Measurements from ENCODE around the gene XPO6.

XPO6 gene

GRCh38 chr16:28204204-28204603 lies 7.6 kb downstream of the XPO6 start:
- peaks cover 20% of the 10 kb centered on the region for H3K36me3 Mint-ChIP-seq (ENCODE audit: low read depth)
- no peak for DNase-seq
- H3K4me1 Mint-ChIP-seq (ENCODE audit: low read depth): peaks cover 45% of the 10 kb centered on the region
- H3K9me3 Mint-ChIP-seq: no peaks in the 10 kb centered on the region
- no peak overlapping the region for H3K4me3 Mint-ChIP-seq
- no peaks in the 10 kb centered on the region for H3K27me3 Mint-ChIP-seq
- no peak overlapping the region for H3K27ac Mint-ChIP-seq

GRCh38 chr16:28202147-28202746 lies 9.5 kb downstream of the XPO6 start:
- Mint-ChIP-seq H3K27ac (no peak overlapping the region), H3K27me3 (no peaks in the 10 kb centered on the region), H3K4me3 (no peak overlapping the region), H3K9me3 (no peaks in the 10 kb centered on the region), H3K36me3 (ENCODE audit: low read depth) (peaks cover 31% of the 10 kb centered on the region), H3K4me1 (ENCODE audit: low read depth) (peaks cover 33% of the 10 kb centered on the region)
- DNase-seq: no peak

GRCh38 chr16:28200661-28201060 lies 11.1 kb downstream of the XPO6 start:
- H3K36me3 Mint-ChIP-seq (ENCODE audit: low read depth): peaks cover 47% of the 10 kb centered on the region
- peak overlapping the region; percentile 82 for H3K27ac Mint-ChIP-seq
- DNase-seq: no peak
- H3K27me3 Mint-ChIP-seq: no peaks in the 10 kb centered on the region
- peaks cover 37% of the 10 kb centered on the region for H3K4me1 Mint-ChIP-seq (ENCODE audit: low read depth)
- H3K9me3 Mint-ChIP-seq: no peaks in the 10 kb centered on the region
- no peak overlapping the region for H3K4me3 Mint-ChIP-seq

GRCh38 chr16:28196387-28196987 lies 15.3 kb downstream of the XPO6 start:
- Mint-ChIP-seq H3K27ac (peak overlapping the region; percentile 97), H3K9me3 (no peaks in the 10 kb centered on the region), H3K4me3 (no peak overlapping the region), H3K4me1 (ENCODE audit: low read depth) (peaks cover 76% of the 10 kb centered on the region), H3K27me3 (no peaks in the 10 kb centered on the region), H3K36me3 (ENCODE audit: low read depth) (peaks cover 83% of the 10 kb centered on the region)
- DNase-seq: no peak

- DNase-seq: no peak
- peaks cover 75% of the 10 kb centered on the region for H3K4me1 Mint-ChIP-seq (ENCODE audit: low read depth)
- no peak overlapping the region for H3K4me3 Mint-ChIP-seq
- H3K9me3 Mint-ChIP-seq: no peaks in the 10 kb centered on the region
- H3K27ac Mint-ChIP-seq: peak overlapping the region; percentile 97
- H3K27me3 Mint-ChIP-seq: no peaks in the 10 kb centered on the region
- peaks cover 82% of the 10 kb centered on the region for H3K36me3 Mint-ChIP-seq (ENCODE audit: low read depth)
These were observed 15.9 kb downstream of the XPO6 start for GRCh38 chr16:28195859-28196258.

- H3K9me3 Mint-ChIP-seq: no peaks in the 10 kb centered on the region
- no peaks in the 10 kb centered on the region for H3K27me3 Mint-ChIP-seq
- H3K4me3 Mint-ChIP-seq: peak overlapping the region; percentile 74
- peak; percentile 53 for DNase-seq
- H3K4me1 Mint-ChIP-seq (ENCODE audit: low read depth): peaks cover 86% of the 10 kb centered on the region
- H3K36me3 Mint-ChIP-seq (ENCODE audit: low read depth): peaks cover 88% of the 10 kb centered on the region
- peak overlapping the region; percentile 97 for H3K27ac Mint-ChIP-seq
These were observed 18.0 kb downstream of the XPO6 start for GRCh38 chr16:28193530-28194423.

GRCh38 chr16:28192806-28193529 lies 18.8 kb downstream of the XPO6 start:
- H3K9me3 Mint-ChIP-seq: no peaks in the 10 kb centered on the region
- H3K27me3 Mint-ChIP-seq: no peaks in the 10 kb centered on the region
- H3K27ac Mint-ChIP-seq: peak overlapping the region; percentile 97
- H3K36me3 Mint-ChIP-seq (ENCODE audit: low read depth): peaks cover 92% of the 10 kb centered on the region
- peak overlapping the region; percentile 74 for H3K4me3 Mint-ChIP-seq
- peaks cover 92% of the 10 kb centered on the region for H3K4me1 Mint-ChIP-seq (ENCODE audit: low read depth)
- peak; percentile 72 for DNase-seq

GRCh38 chr16:28191364-28191960 lies 20.3 kb downstream of the XPO6 start:
- Mint-ChIP-seq H3K4me1 (ENCODE audit: low read depth) (peaks cover 95% of the 10 kb centered on the region), H3K9me3 (no peaks in the 10 kb centered on the region), H3K36me3 (ENCODE audit: low read depth) (peaks cover 91% of the 10 kb centered on the region), H3K4me3 (no peak overlapping the region), H3K27ac (peak overlapping the region; percentile 90), H3K27me3 (no peaks in the 10 kb centered on the region)
- no peak for DNase-seq

- H3K36me3 Mint-ChIP-seq (ENCODE audit: low read depth): peaks cover 90% of the 10 kb centered on the region
- H3K9me3 Mint-ChIP-seq: no peaks in the 10 kb centered on the region
- peak overlapping the region; percentile 96 for H3K27ac Mint-ChIP-seq
- H3K27me3 Mint-ChIP-seq: no peaks in the 10 kb centered on the region
- DNase-seq: no peak
- H3K4me1 Mint-ChIP-seq (ENCODE audit: low read depth): peaks cover 92% of the 10 kb centered on the region
- peak overlapping the region; percentile 57 for H3K4me3 Mint-ChIP-seq
These were observed 22.5 kb downstream of the XPO6 start for GRCh38 chr16:28189245-28189644.

GRCh38 chr16:28188085-28188916 lies 23.5 kb downstream of the XPO6 start:
- Mint-ChIP-seq H3K9me3 (no peaks in the 10 kb centered on the region), H3K27ac (peak overlapping the region; percentile 96), H3K4me1 (ENCODE audit: low read depth) (peaks cover 92% of the 10 kb centered on the region), H3K36me3 (ENCODE audit: low read depth) (peaks cover 91% of the 10 kb centered on the region), H3K4me3 (peak overlapping the region; percentile 57), H3K27me3 (no peaks in the 10 kb centered on the region)
- no peak for DNase-seq

- no peaks in the 10 kb centered on the region for H3K9me3 Mint-ChIP-seq
- no peaks in the 10 kb centered on the region for H3K27me3 Mint-ChIP-seq
These were observed 24.2 kb downstream of the XPO6 start for GRCh38 chr16:28187595-28188004.

GRCh38 chr16:28186752-28187151 lies 25.0 kb downstream of the XPO6 start:
- no peaks in the 10 kb centered on the region for H3K27me3 Mint-ChIP-seq
- H3K27ac Mint-ChIP-seq: peak overlapping the region; percentile 96
- peaks cover 95% of the 10 kb centered on the region for H3K4me1 Mint-ChIP-seq (ENCODE audit: low read depth)
- H3K4me3 Mint-ChIP-seq: peak overlapping the region; percentile 66
- peaks cover 94% of the 10 kb centered on the region for H3K36me3 Mint-ChIP-seq (ENCODE audit: low read depth)
- no peaks in the 10 kb centered on the region for H3K9me3 Mint-ChIP-seq
- no peak for DNase-seq

More at GRCh38 chr16:28187595-28188004, 24.2 kb downstream of the XPO6 start:
- no peak for DNase-seq
- Mint-ChIP-seq H3K4me1 (ENCODE audit: low read depth) (peaks cover 92% of the 10 kb centered on the region), H3K4me3 (peak overlapping the region; percentile 66), H3K27ac (peak overlapping the region; percentile 96), H3K36me3 (ENCODE audit: low read depth) (peaks cover 91% of the 10 kb centered on the region)

GRCh38 chr16:28185696-28186095 lies 26.1 kb downstream of the XPO6 start:
- peaks cover 96% of the 10 kb centered on the region for H3K4me1 Mint-ChIP-seq (ENCODE audit: low read depth)
- peak overlapping the region; percentile 96 for H3K27ac Mint-ChIP-seq
- no peaks in the 10 kb centered on the region for H3K9me3 Mint-ChIP-seq
- no peak overlapping the region for H3K4me3 Mint-ChIP-seq
- H3K36me3 Mint-ChIP-seq (ENCODE audit: low read depth): peaks cover 95% of the 10 kb centered on the region
- H3K27me3 Mint-ChIP-seq: no peaks in the 10 kb centered on the region
- no peak for DNase-seq
